Liver (tissue), 9 donors: ENCODE results near the gene OBP2B. TPM values are rescaled to one million over a fixed set of nuclear protein-coding genes. Genes with fewer than 3 reads are reported as not detected.

Experiments
- DNase-seq: peaks from one replicate; pipeline ENCODE4 v3.0.0-alpha.2; 2017; ENCODE audit warnings: low spot score
- H3K27ac ChIP-seq, 2 donors: one replicate each; pipeline ENCODE4 v1.7.0; 2013; ENCODE audit warnings: inconsistent platforms in 2 of 2, low read length in 2 of 2, control low read depth in 1 of 2, low read depth in 1 of 2, mild to moderate bottlenecking in 1 of 2
- H3K27me3 ChIP-seq, 4 donors: one replicate each; pipeline versions ENCODE4 v1.6.1 to v1.7.0; 2013; ENCODE audit warnings: low read length in 3 of 4, inconsistent platforms in 1 of 4, mild to moderate bottlenecking in 1 of 4, moderate library complexity in 1 of 4; ENCODE audit not compliant: control insufficient read depth in 4 of 4, insufficient read depth in 4 of 4
- H3K36me3 ChIP-seq, 4 donors: one replicate each; pipeline versions ENCODE4 v1.6.1 to v1.7.0; 2013; ENCODE audit warnings: low read length in 3 of 4, mild to moderate bottlenecking in 3 of 4, low read depth in 1 of 4, moderate library complexity in 1 of 4; ENCODE audit not compliant: control insufficient read depth in 4 of 4, insufficient read depth in 3 of 4
- H3K4me1 ChIP-seq, 4 donors: one replicate each; pipeline versions ENCODE4 v1.6.1 to v1.7.0; 2013; ENCODE audit warnings: low read length in 3 of 4, mild to moderate bottlenecking in 3 of 4, moderate library complexity in 1 of 4; ENCODE audit not compliant: control insufficient read depth in 4 of 4, insufficient read depth in 4 of 4
- H3K4me3 ChIP-seq, 3 donors: one replicate each; pipeline versions ENCODE4 v1.6.1 to v1.7.0; 2013; ENCODE audit warnings: low read length in 3 of 3, control low read depth in 1 of 3, low read depth in 1 of 3, mild to moderate bottlenecking in 1 of 3
- H3K9ac ChIP-seq, 2 donors: one replicate each; pipeline ENCODE4 v1.7.0; 2013; ENCODE audit warnings: low read length in 2 of 2, mild to moderate bottlenecking in 2 of 2, moderate library complexity in 2 of 2, control low read depth in 1 of 2, low read depth in 1 of 2
- H3K9me3 ChIP-seq, 4 donors: one replicate each; pipeline versions ENCODE4 v1.6.1 to v1.7.0; 2013; ENCODE audit warnings: low read length in 3 of 4; ENCODE audit not compliant: control insufficient read depth in 4 of 4
- CTCF ChIP-seq: fragments of 150-350 bp; IDR thresholded peaks from 2 replicates; pipeline ENCODE4 v1.5.1; 2017; ENCODE audit warnings: improper control_type of control experiment, low read depth, low read length; ENCODE audit not compliant: missing input control
- EGR1 ChIP-seq, 2 donors: IDR thresholded peaks; 2 replicates each; pipeline ENCODE4 v1.6.1; 2016 to 2018; ENCODE audit warnings: antibody characterized with exemption in 2 of 2, low read depth in 2 of 2
- FOXA2 ChIP-seq: IDR thresholded peaks from 2 replicates; pipeline ENCODE4 v1.6.1; 2016; ENCODE audit warnings: antibody characterized with exemption
- HNF4A ChIP-seq, 2 donors: conservative IDR thresholded peaks; 2 replicates each; pipeline ENCODE4 v1.6.1; 2016; ENCODE audit warnings: antibody characterized with exemption in 2 of 2, mild to moderate bottlenecking in 2 of 2
- HNF4G ChIP-seq: IDR thresholded peaks from 2 replicates; pipeline ENCODE4 v1.6.1; 2016; ENCODE audit warnings: antibody characterized with exemption
- JUND ChIP-seq, 2 donors: IDR thresholded peaks; 2 replicates each; pipeline ENCODE4 v1.6.1; 2016; ENCODE audit warnings: antibody characterized with exemption in 2 of 2
- RAD21 ChIP-seq, 2 donors: IDR thresholded peaks; 2 replicates each; pipeline ENCODE4 v1.6.1; 2016; ENCODE audit warnings: antibody characterized with exemption in 2 of 2, mild to moderate bottlenecking in 2 of 2
- RXRA ChIP-seq, 2 donors: IDR thresholded peaks; 2 replicates each; pipeline ENCODE4 v1.6.1; 2017 to 2018; ENCODE audit warnings: antibody characterized with exemption in 2 of 2, mild to moderate bottlenecking in 1 of 2
- WGBS: extraction: QIAGEN DNeasy Blood & Tissue Kit; methylation state at CpG from one replicate; pipeline ENCODE4 v1.1.7; 2013; 5-methylcytosine and 5-hydroxymethylcytosine counted together
- polyA plus RNA-seq, 2 donors: library from polyadenylated mRNA; stranded (reverse) in 1 of 2; unstranded in 1 of 2; fragments of 200-250 nt in 1 of 2; fragments of >200 nt in 1 of 2; fragmentation: Nextera tagmentation in 1 of 2; extraction: Ambion mirVana in 1 of 2; gene quantifications; one replicate each; pipeline versions ENCODE4 v1.2.1 to v1.2.3, GENCODE V29; 2013 to 2015
- total RNA-seq, 2 donors: library from RNA; depleted of rRNA; stranded (reverse); fragments of >200 nt; gene quantifications; one replicate each; pipeline ENCODE4 v1.2.3, GENCODE V29; 2014
- TF ChIP-seq, protein P1 (sequence below): IDR thresholded peaks from 2 replicates; pipeline ENCODE4 v1.6.1; 2016; ENCODE audit warnings: antibody characterized with exemption, mild to moderate bottlenecking
- donor health status: healthy.
- donor health status: healthy.
- donor health status: healthy.
- donor health status: healthy.
- donor health status: healthy.

The OBP2B gene
- total and polyA plus RNA-seq, 4 donors: not detected

GRCh38 chr9:133199648-133200321 lies 9.3 kb downstream of the OBP2B start:
- no peak for DNase-seq

GRCh38 chr9:133195029-133195428 lies 14.0 kb downstream of the OBP2B start:
- H3K36me3 ChIP-seq: no peaks in the 10 kb centered on the region
- H3K27ac ChIP-seq: no peak overlapping the region

More at GRCh38 chr9:133199648-133200321, 9.3 kb downstream of the OBP2B start:
- 43% methylated on average over 44 of the region's 44 CpGs for WGBS
- no peaks in the 10 kb centered on the region for H3K36me3 ChIP-seq
- no peaks in the 10 kb centered on the region for H3K27me3 ChIP-seq
- H3K9me3 ChIP-seq: peaks cover 0 to 6% (median 0%) of the 10 kb centered on the region in 4 donors
- H3K4me1 ChIP-seq: no peaks in the 10 kb centered on the region
- no peak overlapping the region for H3K9ac ChIP-seq
- no peak overlapping the region for H3K27ac ChIP-seq
- H3K4me3 ChIP-seq: no peak overlapping the region
- TF ChIP-seq RAD21 (IDR thresholded peaks at IDR 0.05) (no peak), HNF4G (no peak), FOXA2 (no peak)

More at GRCh38 chr9:133195029-133195428, 14.0 kb downstream of the OBP2B start:
- TF ChIP-seq CTCF (no peak), RXRA (IDR thresholded peaks at IDR 0.05) (no peak), JUND (IDR thresholded peaks at IDR 0.05) (no peak), EGR1 (IDR thresholded peaks at IDR 0.05; ENCODE audit: low read depth in 2 of 2) (no peak), HNF4A (conservative IDR thresholded peaks at IDR 0.05) (no peak)
- TF ChIP-seq, protein P1, sequence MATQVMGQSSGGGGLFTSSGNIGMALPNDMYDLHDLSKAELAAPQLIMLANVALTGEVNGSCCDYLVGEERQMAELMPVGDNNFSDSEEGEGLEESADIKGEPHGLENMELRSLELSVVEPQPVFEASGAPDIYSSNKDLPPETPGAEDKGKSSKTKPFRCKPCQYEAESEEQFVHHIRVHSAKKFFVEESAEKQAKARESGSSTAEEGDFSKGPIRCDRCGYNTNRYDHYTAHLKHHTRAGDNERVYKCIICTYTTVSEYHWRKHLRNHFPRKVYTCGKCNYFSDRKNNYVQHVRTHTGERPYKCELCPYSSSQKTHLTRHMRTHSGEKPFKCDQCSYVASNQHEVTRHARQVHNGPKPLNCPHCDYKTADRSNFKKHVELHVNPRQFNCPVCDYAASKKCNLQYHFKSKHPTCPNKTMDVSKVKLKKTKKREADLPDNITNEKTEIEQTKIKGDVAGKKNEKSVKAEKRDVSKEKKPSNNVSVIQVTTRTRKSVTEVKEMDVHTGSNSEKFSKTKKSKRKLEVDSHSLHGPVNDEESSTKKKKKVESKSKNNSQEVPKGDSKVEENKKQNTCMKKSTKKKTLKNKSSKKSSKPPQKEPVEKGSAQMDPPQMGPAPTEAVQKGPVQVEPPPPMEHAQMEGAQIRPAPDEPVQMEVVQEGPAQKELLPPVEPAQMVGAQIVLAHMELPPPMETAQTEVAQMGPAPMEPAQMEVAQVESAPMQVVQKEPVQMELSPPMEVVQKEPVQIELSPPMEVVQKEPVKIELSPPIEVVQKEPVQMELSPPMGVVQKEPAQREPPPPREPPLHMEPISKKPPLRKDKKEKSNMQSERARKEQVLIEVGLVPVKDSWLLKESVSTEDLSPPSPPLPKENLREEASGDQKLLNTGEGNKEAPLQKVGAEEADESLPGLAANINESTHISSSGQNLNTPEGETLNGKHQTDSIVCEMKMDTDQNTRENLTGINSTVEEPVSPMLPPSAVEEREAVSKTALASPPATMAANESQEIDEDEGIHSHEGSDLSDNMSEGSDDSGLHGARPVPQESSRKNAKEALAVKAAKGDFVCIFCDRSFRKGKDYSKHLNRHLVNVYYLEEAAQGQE: no peak
- no peak for DNase-seq
- H3K4me3 ChIP-seq: no peak overlapping the region
- no peaks in the 10 kb centered on the region for H3K4me1 ChIP-seq
- no peak overlapping the region for H3K9ac ChIP-seq
- peaks cover 0 to 2% (median 0%) of the 10 kb centered on the region in 4 donors for H3K27me3 ChIP-seq
- peaks cover 0 to 6% (median 0%) of the 10 kb centered on the region in 4 donors for H3K9me3 ChIP-seq
